Measurements from ENCODE around the gene SMOC2.
"Not testable (repeated sequence)": the region's sequence is repeated elsewhere in the genome, so short reads cannot be mapped to it uniquely, and the experiment has no call there.

SMOC2 gene

GRCh38 chr6:168542301-168542700, 101.3 kb downstream of the SMOC2 start:
- DNase-seq, result no peak

DNA sequence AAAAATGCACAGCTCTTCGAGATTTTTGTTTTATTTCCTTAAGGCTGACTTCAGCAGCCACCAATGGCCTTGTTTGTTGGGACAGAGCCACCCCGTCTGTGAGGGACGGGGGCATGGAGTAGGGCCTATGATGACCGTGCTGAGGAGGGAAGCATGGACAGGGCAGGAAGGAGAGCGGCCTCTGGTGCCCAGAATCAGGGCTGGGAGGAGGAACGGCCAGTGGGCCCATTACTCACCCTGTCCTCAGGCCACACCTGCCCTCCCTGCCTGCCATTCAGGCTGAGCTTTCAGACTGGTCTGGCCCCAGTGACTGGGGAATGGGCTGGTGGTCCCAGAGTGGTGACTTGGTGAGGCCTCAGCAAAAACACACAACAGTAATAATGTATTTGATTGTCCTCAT, 104.4 kb downstream of the SMOC2 start:
- DNase-seq, result no peak

- DNase-seq, result no peak
These were observed 105.2 kb downstream of the SMOC2 start for GRCh38 chr6:168546151-168546550.

DNA sequence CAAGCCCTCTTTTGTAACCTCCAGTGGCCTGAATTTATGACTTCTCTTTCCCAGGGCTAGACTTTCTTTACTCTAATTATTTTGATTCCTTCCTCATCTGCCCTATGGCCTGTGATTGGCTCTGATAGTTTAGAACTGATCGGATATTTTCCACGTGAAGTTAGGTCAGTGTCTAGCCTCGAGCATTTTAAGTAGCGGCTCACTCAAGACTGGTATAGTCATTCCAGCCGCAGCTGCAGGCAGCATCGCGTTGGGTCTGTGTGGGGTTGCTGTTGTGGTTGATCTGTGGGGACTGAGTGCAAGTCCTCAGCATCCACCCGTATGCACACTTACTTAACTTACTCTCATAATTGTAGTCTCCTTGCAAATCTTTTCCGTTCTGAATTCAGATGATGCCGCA, 105.7 kb downstream of the SMOC2 start:
- no peak for DNase-seq

DNA sequence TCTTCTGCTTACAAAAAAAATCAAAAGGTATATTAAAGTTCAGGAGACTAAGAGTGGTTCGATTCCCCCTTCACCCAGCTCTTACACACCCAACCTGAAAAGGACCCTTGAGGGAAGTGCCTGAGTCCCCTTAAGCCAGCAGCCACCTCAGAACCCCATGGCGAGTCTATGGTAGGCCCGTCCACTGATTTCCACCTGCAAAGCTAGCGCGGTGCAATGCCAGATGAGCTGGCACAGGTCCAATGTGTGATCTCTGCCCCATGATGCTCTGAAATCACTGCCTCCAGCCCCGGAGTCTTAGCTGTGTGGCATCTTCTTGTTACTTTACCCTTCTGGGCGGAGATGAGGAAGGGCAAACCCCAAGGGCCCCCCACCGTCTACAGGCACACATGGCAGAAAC, 109.3 kb downstream of the SMOC2 start:
- DNase-seq, result no peak

- no peak for DNase-seq
These were observed 113.5 kb downstream of the SMOC2 start for GRCh38 chr6:168554472-168554871.

GRCh38 chr6:168554898-168555617, 114.1 kb downstream of the SMOC2 start:
- no peak for DNase-seq

- DNase-seq, result no peak
These were observed 114.8 kb downstream of the SMOC2 start for GRCh38 chr6:168555618-168556273.

DNA sequence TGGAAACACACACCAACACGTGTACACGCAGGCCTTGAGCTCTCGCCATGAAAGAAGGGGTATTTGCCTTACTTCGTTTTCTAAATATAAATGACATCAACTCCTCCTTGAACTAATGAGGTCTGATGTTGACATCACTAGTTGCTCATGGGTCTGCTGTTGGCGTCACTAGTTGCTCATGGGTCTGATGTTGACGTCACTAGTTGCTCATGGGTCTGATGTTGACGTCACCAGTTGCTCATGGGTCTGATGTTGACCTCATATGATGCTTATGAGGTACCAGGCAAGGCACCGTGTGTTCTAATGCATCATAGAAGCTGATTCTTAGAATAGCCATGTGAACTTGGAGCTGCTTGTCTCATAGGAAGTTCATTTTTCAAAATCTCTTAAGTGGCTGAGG, 116.5 kb downstream of the SMOC2 start:
- DNase-seq, result no peak

DNA sequence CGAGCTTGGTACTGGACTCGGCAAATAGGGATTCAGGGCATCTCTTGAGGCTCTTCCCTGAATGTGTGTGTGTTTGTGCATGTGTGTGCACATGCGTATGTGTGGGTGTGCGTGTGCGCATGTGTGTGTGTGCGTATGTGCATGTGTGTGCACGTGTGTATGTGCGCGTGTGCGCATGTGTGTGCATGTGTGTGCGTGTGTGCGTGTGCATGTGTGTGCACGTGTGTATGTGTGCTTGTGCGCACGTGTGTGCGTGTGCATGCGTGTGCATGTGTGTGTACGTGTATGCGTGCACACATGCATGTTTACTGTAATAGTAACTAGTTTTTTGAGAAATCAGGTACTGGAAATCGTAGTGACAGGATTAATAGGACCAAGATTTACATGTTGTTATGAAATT, 117.7 kb downstream of the SMOC2 start:
- DNase-seq, result no peak

GRCh38 chr6:168559574-168560098, 118.7 kb downstream of the SMOC2 start:
- DNase-seq, result no peak

- DNase-seq, result no peak
These were observed 119.1 kb downstream of the SMOC2 start for GRCh38 chr6:168560126-168560525.

- DNase-seq, result no peak
These were observed 121.7 kb downstream of the SMOC2 start for GRCh38 chr6:168562576-168563151.

- DNase-seq, result no peak
These were observed 122.7 kb downstream of the SMOC2 start for GRCh38 chr6:168563656-168564055.

GRCh38 chr6:168565112-168565511, 124.1 kb downstream of the SMOC2 start:
- DNase-seq, result no peak

- DNase-seq, result no peak
These were observed 129.2 kb downstream of the SMOC2 start for GRCh38 chr6:168570211-168570610.

- no peak for DNase-seq
These were observed 130.3 kb downstream of the SMOC2 start for GRCh38 chr6:168571268-168571667.

DNA sequence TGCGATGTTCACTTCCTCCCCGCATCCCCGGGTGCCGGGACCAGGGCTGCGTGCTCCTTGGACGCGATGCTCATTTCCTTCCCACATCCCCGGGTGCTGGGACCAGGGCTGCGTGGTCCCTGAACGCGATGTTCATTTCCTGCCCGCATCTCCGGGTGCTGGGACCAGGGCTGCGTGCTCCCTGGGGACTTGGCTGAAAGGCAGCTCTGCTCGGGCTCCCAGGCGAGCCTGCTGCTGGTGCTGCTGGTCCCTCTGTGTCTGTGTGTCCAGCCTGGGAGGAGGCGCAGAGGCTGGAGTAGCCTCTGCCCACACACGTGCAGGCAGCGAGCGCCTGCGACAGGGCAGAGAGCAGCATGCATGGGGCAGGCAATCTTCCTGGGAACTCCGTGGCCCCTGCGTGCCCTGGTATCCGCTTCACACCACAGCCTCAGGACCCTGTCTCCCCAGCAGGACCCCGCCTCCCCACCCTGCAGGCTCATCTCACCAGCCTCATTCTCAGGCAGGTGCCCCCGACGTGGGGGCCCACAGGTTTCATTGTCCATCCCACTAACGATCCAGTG, 132.4 kb downstream of the SMOC2 start:
- not testable (repeated sequence) for DNase-seq

GRCh38 chr6:168574075-168574698, 133.2 kb downstream of the SMOC2 start:
- no peak for DNase-seq

DNA sequence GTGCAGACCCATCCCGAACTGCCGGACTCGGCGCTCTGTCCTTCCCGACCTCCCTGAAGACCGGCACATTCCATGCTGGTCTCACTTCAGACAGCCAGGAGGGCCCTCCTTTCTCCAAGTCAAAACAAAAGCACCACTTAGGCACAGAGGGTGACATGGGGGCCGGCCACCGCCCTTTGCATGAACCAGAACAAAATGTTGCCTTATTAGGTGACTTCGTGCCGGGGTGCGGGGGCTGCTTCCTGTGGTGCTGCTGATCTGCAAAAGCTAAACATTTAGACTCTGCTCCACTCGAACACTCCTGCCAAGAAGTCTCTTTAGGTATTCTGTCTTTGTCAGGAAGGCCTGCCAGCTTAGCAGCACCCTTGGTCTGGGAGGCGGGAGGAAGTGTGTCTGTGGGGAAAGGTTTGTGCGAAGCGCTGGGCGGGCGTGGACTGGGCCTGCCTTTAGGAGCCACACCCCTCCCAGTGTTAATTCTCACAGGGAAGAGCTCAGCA, 133.8 kb downstream of the SMOC2 start:
- DNase-seq, result no peak

- DNase-seq, result no peak
These were observed 134.5 kb downstream of the SMOC2 start for GRCh38 chr6:168575346-168576098.

- DNase-seq, result no peak
These were observed 135.4 kb downstream of the SMOC2 start for GRCh38 chr6:168576388-168576787.

Data from SIG-M5 (cell line).